Urothelium cell line (cell line): ENCODE data around the gene SPDYE8.
"Not testable (repeated sequence)": the region's sequence is repeated elsewhere in the genome, so short reads cannot be mapped to it uniquely, and the experiment has no call there.

Experiments
- DNase-seq: peaks from one replicate; pipeline ENCODE4 v3.0.0; 2011; ENCODE audit warnings: low spot score, mixed read lengths
- FAIRE-seq: peaks from 2 replicates; lab custom pipeline; 2011; peaks lifted over from hg19 to GRCh38; lab: Jason Lieb, UNC

SPDYE8 gene

DNA sequence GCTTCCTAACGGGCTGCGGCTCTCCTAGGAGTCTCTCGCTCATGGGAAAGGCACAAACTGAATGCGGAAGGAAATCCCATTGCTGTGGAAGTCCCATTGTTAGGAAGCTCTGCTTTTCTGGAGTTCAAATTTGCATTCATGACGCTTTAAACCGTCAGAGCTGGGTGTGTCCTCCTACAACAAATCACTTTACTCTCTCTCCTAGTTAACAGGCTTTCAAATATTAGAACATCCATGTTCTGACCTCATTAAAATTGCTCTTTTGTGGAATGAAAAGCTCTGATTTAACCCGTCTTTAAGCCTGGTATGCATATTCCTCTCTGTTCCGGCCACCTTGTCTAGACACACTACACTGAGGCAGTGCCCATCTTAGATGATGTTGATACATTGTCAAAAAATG is at the start of gene SPDYE8:
SPDYE8 (minus strand) TSS at position 101 of the 400 bp plus-strand sequence. CDS start 1,800 bp downstream, outside the sequence.
- FAIRE-seq, DNase-seq: not testable (repeated sequence)

GRCh38 chr7:73057811-73058210 is 28.2 kb upstream of the SPDYE8 start, which contains the start of gene SPDYE11:
TSS of gene SPDYE11 (minus strand) at chr7:73057911. CDS start at chr7:73056111, 1,800 bp downstream.
- DNase-seq, FAIRE-seq: not testable (repeated sequence)

DNA sequence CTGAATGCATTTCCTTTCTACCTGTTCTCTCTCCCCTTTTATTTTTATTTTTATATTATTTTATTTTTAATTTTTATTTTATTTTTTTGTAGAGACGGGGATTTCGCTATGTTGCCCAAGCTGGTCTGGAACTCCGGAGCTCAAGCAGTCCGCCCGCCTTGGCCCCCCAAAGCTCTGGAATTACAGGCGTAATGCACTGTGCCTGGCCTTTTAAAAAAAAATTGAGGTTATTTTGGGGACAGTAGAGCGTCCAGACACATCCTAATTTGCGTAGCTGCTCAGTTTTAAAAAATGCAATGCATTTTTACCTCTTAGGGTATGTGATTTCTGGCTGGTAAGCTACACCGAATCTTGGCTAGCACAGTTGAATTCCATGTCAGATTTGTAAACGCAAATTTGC is 23.1 kb downstream of the SPDYE8 start:
- DNase-seq, FAIRE-seq: not testable (repeated sequence)

GRCh38 chr7:73005693-73006447 is 23.7 kb downstream of the SPDYE8 start:
- not testable (repeated sequence) for DNase-seq, FAIRE-seq

- DNase-seq, FAIRE-seq: not testable (repeated sequence)
These were observed 24.2 kb downstream of the SPDYE8 start for GRCh38 chr7:73005356-73005692.

GRCh38 chr7:72997887-72998468 is 31.6 kb downstream of the SPDYE8 start:
- not testable (repeated sequence) for DNase-seq, FAIRE-seq

DNA sequence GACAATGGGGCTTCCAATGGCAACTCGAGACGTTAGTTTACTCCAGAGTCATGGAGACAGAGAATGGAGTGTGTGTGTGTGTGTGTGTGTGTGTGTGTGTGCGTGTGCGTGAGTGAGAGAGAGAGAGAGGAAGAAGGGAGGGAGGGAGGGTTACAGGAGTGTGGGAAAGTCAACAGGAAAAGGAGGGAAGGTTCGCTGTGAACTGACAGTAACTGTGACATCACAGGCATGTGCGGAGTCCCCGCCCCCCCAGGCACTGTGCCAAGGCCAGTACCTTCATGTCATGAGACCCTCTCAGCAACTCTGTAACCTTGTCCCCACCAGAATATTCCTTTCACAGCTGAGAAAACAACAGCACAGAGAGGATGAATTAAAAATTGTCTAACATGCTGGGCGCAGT is 32.1 kb downstream of the SPDYE8 start:
- FAIRE-seq, DNase-seq: not testable (repeated sequence)

- FAIRE-seq, DNase-seq: not testable (repeated sequence)
These were observed 34.1 kb downstream of the SPDYE8 start for GRCh38 chr7:72995484-72995883.

DNA sequence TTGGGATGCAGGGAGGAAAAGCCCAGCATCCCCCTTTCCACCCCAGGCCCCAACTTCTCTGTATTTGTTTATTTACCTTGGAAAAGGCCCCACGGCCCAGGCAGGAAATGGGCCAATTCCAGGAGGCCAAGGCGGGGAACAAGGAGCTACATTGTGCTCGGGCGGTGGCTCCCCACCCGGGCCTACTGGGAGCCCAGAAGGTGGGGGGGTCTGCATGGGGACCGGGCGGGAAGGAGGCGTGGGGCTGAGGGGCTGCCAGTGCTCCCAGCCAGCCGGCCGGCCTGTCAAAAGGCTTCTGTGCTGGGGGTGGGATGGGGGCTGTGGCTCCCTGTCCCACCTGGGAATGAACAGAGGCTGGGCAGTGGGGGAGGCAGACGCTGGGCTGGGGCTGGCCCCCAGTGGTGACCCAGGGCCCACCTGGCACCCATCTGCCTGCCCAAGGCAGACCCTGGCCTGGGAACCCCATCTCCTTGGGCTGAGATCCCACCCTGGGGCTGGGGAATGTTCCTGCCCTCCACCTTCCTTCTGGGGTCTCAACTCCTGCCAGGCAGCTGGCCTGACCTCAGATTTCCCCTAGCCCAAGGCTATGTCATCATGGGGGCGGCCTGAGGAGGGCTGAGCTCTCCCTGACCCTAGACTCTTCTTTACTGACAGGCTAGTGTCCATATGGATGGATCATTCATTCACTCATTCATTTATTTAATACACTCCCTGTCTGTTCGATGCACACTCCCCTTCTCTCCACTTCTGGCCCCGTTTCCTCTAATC is 39.2 kb downstream of the SPDYE8 start:
- DNase-seq, FAIRE-seq: not testable (repeated sequence)

DNA sequence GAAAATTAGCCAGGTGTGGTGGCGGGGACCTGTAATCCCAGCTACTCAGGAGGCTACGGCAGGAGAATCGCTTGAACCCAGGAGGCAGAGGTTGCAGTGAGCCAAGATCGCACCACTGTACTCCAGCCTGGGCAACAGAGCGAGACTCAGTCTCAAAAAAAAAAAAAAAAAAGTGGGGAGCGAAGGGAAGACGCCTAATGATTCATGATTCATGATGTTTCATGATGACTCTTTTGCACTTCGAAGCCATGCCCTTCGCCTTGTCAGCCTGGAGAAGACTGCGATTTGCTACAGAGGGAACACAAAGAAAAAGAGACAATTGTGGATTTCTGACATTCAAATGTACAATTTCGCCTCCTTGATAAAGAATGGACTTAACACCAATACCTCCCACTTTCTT is 47.5 kb downstream of the SPDYE8 start:
- DNase-seq, FAIRE-seq: not testable (repeated sequence)

DNA sequence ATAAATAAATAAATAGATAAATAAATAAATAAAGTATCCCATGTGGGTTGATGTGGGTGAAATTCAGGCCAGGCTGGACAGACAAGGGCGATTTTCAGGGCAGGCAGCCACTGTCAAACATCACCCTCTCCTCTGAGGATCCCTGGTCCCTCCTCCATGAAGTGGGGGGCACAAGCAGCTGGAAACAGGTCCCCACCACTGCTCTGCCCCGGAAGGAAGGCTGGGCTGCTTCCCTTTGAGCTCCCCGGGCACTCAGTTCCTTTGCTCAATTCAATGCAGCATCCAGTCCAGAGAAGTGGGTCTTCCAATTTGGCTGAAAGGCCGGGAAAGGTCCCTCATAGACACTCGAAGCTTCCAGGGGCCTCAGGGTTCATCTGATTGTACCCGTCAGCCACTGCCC is 49.2 kb downstream of the SPDYE8 start:
- not testable (repeated sequence) for FAIRE-seq, DNase-seq

GRCh38 chr7:72976434-72976833 is 53.1 kb downstream of the SPDYE8 start:
- not testable (repeated sequence) for DNase-seq, FAIRE-seq

DNA sequence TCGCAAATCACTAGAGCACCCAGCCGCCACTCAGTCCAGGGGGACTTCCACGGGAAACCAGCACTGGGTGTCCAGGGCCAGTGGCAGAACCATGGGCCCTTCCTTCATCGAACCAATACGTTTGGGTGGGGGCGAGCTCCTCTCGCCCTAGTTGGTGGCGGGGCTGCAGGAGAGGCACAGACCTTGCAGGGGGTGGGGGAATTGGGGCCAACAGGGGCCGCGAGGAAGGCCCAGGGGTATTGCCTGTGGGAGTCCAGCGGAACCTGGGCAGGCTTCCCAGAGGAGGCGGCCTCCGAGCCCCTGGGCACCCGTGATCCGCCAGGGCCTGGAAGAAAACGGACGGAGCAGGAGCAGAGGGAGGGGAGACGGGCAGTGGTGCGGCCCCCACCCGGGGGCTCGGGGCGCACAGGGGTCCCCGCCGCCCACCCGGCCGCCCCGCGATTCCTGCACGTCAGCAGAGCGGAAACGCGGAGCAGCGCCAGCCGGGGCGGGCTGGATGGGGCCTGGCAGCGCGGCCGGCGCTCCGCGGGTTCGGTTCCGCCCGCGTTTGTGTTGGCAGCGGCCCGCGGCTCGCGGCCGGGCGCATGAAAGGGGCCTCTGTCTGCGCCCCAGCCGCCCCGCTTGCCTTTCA is 53.8 kb downstream of the SPDYE8 start:
- FAIRE-seq, DNase-seq: not testable (repeated sequence)

DNA sequence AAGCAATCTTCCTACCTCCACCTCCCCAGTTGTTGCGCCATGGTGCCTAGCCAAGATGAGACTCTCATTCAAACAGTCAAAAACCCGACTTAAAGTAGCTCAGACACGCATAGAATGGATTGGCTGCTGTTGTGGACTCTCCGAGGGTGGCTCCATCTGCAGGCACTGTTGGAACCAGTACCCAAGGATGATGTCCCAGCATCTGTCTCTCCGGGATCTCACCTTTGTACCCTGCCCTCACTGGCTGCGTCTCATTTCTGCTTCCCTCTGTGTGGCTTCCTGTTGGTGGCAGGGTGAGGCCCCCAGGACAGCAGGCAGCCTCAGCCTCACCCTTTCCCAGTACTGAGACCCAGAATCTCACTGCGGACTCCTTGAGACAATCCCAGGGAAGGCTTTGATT is 54.8 kb downstream of the SPDYE8 start:
- not testable (repeated sequence) for DNase-seq, FAIRE-seq

GRCh38 chr7:72971505-72971904 is 58.1 kb downstream of the SPDYE8 start:
- FAIRE-seq, DNase-seq: not testable (repeated sequence)
